Astrocyte of the hippocampus (primary cell): ENCODE data around the gene RALGPS1.
A peak's percentile ranks its signal among the peaks of the same experiment; 100 is the strongest.

Experiments used
- DNase-seq: peaks from one replicate; pipeline ENCODE4 v3.0.0; 2011; ENCODE audit warnings: low read depth, low spot score

RALGPS1 gene

DNA sequence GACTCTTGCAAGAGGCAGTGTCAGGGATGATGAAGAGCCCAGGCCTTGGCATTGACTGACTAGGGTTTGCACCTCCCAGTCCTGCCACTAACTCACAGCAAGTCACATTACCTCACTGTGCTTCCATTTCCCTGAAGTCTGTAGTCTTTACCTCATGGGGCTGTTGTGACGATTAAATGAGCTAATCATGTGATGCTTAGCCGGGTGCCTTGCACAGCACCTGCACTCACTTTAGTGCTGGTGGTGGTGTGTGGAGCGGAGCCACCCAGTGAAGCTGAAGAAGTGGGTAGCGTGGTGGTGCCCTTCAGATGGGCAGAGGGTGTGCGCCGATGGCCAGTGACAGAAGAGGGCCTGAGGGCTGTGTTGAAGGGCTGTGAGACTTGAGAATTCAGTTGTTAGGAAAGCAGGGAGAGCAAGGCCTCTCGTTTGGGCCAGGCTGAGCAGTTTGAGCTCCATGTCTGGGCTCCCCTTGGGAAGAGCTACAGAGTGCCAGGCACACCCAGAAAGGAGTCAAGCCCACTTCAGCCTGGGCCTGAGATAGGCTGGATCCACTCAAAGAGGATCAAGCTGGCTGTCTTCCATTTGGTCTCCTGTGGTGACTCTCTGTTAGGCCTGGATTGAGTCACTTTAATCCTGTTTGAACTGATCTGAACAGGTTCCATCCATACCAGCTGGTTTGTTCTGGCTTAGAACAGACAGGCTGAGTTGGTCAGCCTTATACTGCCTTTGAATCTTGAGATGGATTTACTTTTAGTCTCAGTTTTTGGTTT is 42.5 kb downstream of the RALGPS1 start:
- DNase-seq, result peak; percentile 62

DNA sequence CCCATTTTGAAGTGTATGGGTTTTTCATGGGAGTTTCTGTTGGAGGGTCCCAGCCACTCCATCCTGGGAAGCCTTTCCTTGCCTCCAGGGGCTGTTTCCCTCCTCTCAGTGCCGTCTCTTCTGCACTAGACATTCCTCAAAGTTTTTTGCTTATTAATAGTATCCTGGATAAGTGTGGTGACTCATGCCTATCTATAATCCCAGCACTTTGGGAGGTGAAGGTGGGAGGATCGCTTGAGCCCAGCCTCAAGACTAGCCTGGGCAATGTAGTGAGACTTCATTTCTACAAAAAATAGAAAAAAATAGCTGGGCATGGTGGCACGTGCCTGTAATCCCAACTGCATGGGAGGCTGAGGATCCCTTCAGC is 43.1 kb downstream of the RALGPS1 start:
- peak; percentile 40 for DNase-seq

GRCh38 chr9:126959336-126959735 is 44.8 kb downstream of the RALGPS1 start:
- no peak for DNase-seq

- no peak for DNase-seq
Observed at GRCh38 chr9:126959917-126960316, 45.3 kb downstream of the RALGPS1 start.

DNA sequence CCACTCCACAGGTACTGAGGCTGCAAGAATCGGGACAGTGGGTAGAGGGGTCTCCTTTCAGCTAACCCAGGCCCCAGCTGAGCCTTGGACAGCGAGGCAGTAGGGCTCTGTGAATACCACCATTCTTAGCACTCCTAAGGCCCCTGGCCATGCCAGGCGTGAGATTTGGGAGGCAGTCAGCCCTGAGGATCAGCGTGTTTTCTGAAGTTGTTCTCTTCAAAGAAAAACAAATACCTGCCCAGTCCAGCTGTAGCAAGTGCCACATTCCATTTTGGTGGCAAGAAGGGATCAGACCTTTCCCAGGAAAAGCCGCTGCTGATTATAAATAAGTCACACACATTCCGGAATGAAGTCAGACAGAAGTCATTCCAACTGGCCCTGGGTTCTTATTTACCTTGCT is 47.8 kb downstream of the RALGPS1 start:
- DNase-seq, result peak; percentile 51

DNA sequence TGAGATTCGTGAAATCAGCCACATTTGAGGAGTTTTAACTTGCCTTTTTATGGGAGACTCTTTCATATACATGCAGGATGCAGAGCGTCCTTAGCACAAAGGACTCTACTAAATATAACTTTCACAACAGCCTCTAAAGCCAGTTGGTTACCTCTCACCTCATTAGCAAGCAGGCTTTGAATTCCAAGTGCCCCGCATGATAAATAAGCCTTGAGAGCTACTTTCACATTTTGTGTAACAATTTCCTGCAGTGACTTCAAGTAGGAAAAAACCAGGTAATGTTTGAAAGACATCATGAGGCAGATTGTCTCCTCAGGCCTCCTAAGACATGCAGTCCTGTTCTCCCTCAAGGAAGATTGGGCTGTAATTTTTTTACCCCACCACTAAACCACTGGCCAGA is 50.5 kb downstream of the RALGPS1 start:
- peak; percentile 34 for DNase-seq

- peak; percentile 72 for DNase-seq
Observed at GRCh38 chr9:126965541-126966428, 51.2 kb downstream of the RALGPS1 start.

DNA sequence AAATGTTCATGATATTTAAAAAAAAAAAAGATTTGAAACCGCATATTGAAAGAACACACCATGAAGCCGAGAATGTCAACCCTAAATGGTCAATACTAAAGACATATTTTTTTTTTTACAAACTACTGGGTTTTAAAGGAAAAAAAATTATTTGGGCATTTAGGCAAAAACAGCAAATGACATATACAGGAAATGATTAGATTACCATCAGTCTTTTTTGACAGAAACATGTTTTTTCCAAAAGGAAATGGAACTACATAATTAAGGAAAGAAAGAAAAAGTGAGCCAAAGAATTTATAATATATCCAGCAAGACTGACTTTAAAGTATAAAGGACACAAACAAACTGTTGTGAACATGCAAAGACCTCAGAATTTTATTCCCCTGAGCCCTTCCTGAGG is 56.7 kb downstream of the RALGPS1 start:
- no peak for DNase-seq

GRCh38 chr9:126973651-126974529 is 59.3 kb downstream of the RALGPS1 start:
- DNase-seq, result no peak

GRCh38 chr9:126974594-126974993 is 60.0 kb downstream of the RALGPS1 start:
- no peak for DNase-seq

DNA sequence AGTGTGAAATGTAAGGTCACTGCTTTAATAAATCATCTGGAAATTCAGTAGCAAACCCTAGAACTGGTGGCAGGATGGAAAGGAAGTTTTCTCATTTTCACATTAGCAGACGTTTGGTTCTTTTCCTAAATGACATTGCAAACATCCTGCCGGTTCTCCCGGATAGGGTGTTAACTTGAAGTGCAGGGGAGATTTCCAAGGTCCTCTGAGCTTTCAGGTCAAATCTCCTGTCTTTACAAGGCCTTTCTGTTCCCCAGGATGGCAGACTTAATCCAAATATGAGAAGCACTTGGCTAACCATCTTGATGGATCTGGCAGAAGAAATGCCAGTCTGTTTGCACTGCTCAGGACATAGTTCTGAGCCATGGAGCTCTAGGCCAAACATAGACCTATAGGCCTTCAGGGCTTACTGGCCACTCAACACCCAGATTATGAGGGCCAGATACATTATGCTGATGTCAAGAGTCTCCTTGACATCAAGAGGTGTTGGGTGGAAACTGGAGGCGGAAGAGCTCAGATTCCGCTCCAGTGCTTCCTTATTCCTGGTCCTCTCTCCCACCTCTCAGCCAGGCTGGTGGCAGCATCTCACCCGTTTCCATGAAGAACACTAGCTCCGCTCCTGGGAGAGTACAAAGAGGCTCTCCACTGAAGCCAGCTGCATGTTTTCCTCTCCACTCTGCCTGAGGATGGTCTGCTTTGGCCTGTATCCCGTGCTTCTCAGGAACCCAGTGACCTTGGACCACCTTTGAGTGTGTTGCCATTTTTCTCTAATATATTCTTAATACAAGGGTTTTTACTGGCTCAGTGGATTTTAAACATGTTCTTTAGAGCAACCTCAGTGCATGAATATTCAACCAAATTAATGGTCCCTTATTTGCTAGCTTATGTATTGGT is 61.0 kb downstream of the RALGPS1 start:
- no peak for DNase-seq

DNA sequence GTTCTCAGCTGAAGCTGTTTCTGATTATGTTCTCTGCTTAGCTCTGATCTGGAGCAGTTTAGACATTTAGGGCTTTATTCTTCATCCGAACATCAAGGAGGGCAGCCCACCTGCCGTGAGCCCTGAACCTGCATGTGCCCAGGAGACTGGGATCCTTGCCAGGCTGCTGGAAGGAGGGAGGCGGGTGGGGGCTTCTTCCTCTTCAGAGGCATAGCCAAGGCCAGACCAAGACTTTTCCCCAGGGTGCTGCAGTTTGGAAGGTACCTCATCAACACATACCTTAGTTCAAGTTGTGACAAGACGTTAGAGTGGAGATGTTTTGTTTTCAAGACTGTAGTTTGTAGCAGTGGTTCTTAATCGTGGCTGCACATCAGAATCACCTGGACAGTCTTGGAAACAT is 64.9 kb downstream of the RALGPS1 start:
- DNase-seq, result no peak

GRCh38 chr9:126980231-126980630 is 65.6 kb downstream of the RALGPS1 start:
- DNase-seq, result peak; percentile 31

- DNase-seq, result no peak
Observed at GRCh38 chr9:126981218-126981617, 66.6 kb downstream of the RALGPS1 start.

GRCh38 chr9:126982215-126983002 is 67.8 kb downstream of the RALGPS1 start:
- DNase-seq, result no peak

DNA sequence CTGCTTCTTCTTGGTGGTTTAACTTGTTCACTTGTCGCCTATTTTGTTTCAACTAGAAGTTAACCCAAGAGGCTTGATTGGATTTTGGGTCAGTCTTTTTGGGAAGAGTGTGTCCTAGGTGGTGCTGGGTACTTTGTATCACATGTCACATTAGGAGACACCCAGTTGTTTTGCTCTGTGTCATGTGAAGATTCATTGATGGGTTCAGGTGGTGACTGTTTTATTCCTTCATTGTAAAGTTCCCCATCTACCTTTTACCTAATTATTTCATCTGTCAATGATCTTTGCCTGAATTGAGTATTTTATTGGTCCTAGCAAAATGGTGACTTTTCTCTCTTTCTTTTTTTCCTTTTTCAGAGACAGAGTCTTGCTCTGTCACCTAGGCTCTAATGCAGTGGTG is 69.2 kb downstream of the RALGPS1 start:
- no peak for DNase-seq

- peak; percentile 16 for DNase-seq
Observed at GRCh38 chr9:126984969-126985368, 70.4 kb downstream of the RALGPS1 start.

GRCh38 chr9:126985870-126986498 is 71.4 kb downstream of the RALGPS1 start:
- DNase-seq, result peak; percentile 78

- no peak for DNase-seq
Observed at GRCh38 chr9:126986506-126986951, 71.9 kb downstream of the RALGPS1 start.
